Transverse colon (tissue), 4 donors: ENCODE data around the gene MTX2. TPM values are rescaled to one million over a fixed set of nuclear protein-coding genes. Genes with fewer than 3 reads are reported as not detected.

Experiments used
- DNase-seq: peaks from one replicate; pipeline ENCODE4 v3.0.0-alpha.2; 2019
- H3K27ac ChIP-seq, 4 donors: fragments of 200-600 bp; sonication (generic); 2 replicates each; pipeline ENCODE4 v1.5.1; 2016 to 2018; ENCODE audit warnings: inconsistent platforms in 4 of 4
- H3K27me3 ChIP-seq: fragments of 200-600 bp; sonication (generic); 2 replicates; pipeline ENCODE4 v1.5.1; 2017; ENCODE audit warnings: inconsistent platforms
- H3K36me3 ChIP-seq, 4 donors: fragments of 200-600 bp; sonication (generic); 2 replicates each; pipeline ENCODE4 v1.5.1; 2017 to 2019; ENCODE audit warnings: inconsistent platforms in 4 of 4
- H3K4me1 ChIP-seq, 4 donors: fragments of 200-600 bp; sonication (generic); 2 replicates each; pipeline ENCODE4 v1.5.1; 2017 to 2020; ENCODE audit warnings: inconsistent platforms in 4 of 4
- H3K4me3 ChIP-seq, 4 donors: fragments of 200-600 bp; sonication (generic); 1 replicate in 1 of 4; 2 replicates in 3 of 4; pipeline versions ENCODE4 v1.5.1 to v1.6.1; 2017 to 2019; ENCODE audit warnings: inconsistent platforms in 4 of 4
- H3K9me3 ChIP-seq, 2 donors: fragments of 200-600 bp; sonication (generic); 2 replicates each; pipeline ENCODE4 v1.5.1; 2017 to 2019; ENCODE audit warnings: inconsistent platforms in 2 of 2
- CTCF ChIP-seq, 5 experiments: fragments of 200-600 bp in 3 of 5; fragments of 450-650 bp in 2 of 5; sonication (generic) in 3 of 5; IDR thresholded peaks; 1 replicate in 2 of 5; 2 replicates in 3 of 5; pipeline ENCODE4 v1.5.1; 2016 to 2017; ENCODE audit warnings: antibody characterized with exemption in 5 of 5, inconsistent platforms in 3 of 5, mild to moderate bottlenecking in 2 of 5, moderate library complexity in 1 of 5
- EP300 ChIP-seq: sonication (generic); formaldehyde crosslinking; IDR thresholded peaks from one replicate; pipeline ENCODE4 v1.6.1; 2017; ENCODE audit warnings: antibody characterized with exemption, low read depth
- POLR2A ChIP-seq: fragments of 450-650 bp; IDR thresholded peaks from one replicate; pipeline ENCODE4 v1.6.1; 2016; ENCODE audit warnings: antibody characterized with exemption, mild to moderate bottlenecking, moderate library complexity
- POLR2AphosphoS5 ChIP-seq, 3 donors: sonication (generic); formaldehyde crosslinking; IDR thresholded peaks; one replicate each; pipeline ENCODE4 v1.6.1; 2016; ENCODE audit warnings: antibody characterized with exemption in 3 of 3
- WGBS, 2 donors: methylation state at CpG; one replicate each; pipeline ENCODE4 v1.1.5; 2018; ENCODE audit warnings: low coverage in 1 of 2; 5-methylcytosine and 5-hydroxymethylcytosine counted together
- in situ Hi-C, 4 donors: fragments of 200-750 bp; cut with MboI; loops; one replicate each; pipeline versions ENCODE4 v1.15.0 to v1.15.1; 2017; ENCODE audit warnings: low sequenced_read_pairs in 3 of 4, low pct_ligation_motif_present in 1 of 4, low pct_unique_long_range_greater_than_20kb in 1 of 4
- intact Hi-C: fragments of 100-400 bp; cut with DNase I; formaldehyde crosslinking; loops from one replicate; pipeline ENCODE4 v1.15.1; 2023; ENCODE audit warnings: low total_unique reads
- total RNA-seq, 4 donors: library from RNA; depleted of rRNA; stranded (reverse); fragments of >200 nt; gene quantifications; one replicate each; pipeline ENCODE4 v1.1.0, GENCODE V29; 2016

Gene MTX2
- total RNA-seq, 4 donors from 2014 or later = 3.8 to 43.6 (median 28.6) TPM

GRCh38 chr2:176284461-176285049 is 15.3 kb downstream of the MTX2 start:
- H3K4me3 ChIP-seq = no peak overlapping the region
- peaks cover 0 to 3% (median 0%) of the 10 kb centered on the region in 4 donors for H3K4me1 ChIP-seq

GRCh38 chr2:176285321-176285720 is 16.1 kb downstream of the MTX2 start:
- in situ Hi-C loops (no loop called here), intact Hi-C loops (no loop called here)
- Histone ChIP-seq H3K9me3 (no peaks in the 10 kb centered on the region), H3K27ac (no peak overlapping the region), H3K4me1 (peaks cover 0 to 3% (median 0%) of the 10 kb centered on the region in 4 donors), H3K27me3 (no peaks in the 10 kb centered on the region), H3K36me3 (no peaks in the 10 kb centered on the region), H3K4me3 (no peak overlapping the region)
- TF ChIP-seq POLR2A = no peak
- no peak for DNase-seq

More at GRCh38 chr2:176284461-176285049, 15.3 kb downstream of the MTX2 start:
- H3K27me3 ChIP-seq = no peaks in the 10 kb centered on the region
- 88 to 92% methylated on average over 1 of the region's 1 CpG for WGBS, 2 donors
- no peak for TF ChIP-seq EP300
- TF ChIP-seq POLR2AphosphoS5 (IDR thresholded peaks at IDR 0.05) = no peak
- no peak for TF ChIP-seq POLR2A
- TF ChIP-seq CTCF (IDR thresholded peaks at IDR 0.05) = no peak
- in situ Hi-C loops (no loop called here), intact Hi-C loops (no loop called here)
- no peaks in the 10 kb centered on the region for H3K9me3 ChIP-seq
- DNase-seq = no peak
- no peaks in the 10 kb centered on the region for H3K36me3 ChIP-seq
- no peak overlapping the region for H3K27ac ChIP-seq

- no peaks in the 10 kb centered on the region for H3K9me3 ChIP-seq
- intact Hi-C loops (no loop called here), in situ Hi-C loops (no loop called here)
- 52 to 72% methylated on average over 4 of the region's 4 CpGs for WGBS, 2 donors
- peaks cover 0 to 24% (median 5%) of the 10 kb centered on the region in 4 donors for H3K4me1 ChIP-seq
- H3K36me3 ChIP-seq = no peaks in the 10 kb centered on the region
- TF ChIP-seq CTCF (IDR thresholded peaks at IDR 0.05) (no peak), POLR2AphosphoS5 (IDR thresholded peaks at IDR 0.05) (no peak), EP300 (no peak), POLR2A (no peak)
- no peak for DNase-seq
- H3K27ac ChIP-seq = no peak overlapping the region
- H3K4me3 ChIP-seq = no peak overlapping the region
- no peaks in the 10 kb centered on the region for H3K27me3 ChIP-seq
Observed at GRCh38 chr2:176291335-176291734, 22.1 kb downstream of the MTX2 start.

- TF ChIP-seq POLR2A = no peak
- no peak for TF ChIP-seq POLR2AphosphoS5 (IDR thresholded peaks at IDR 0.05)
- TF ChIP-seq EP300 = no peak
- TF ChIP-seq CTCF (IDR thresholded peaks at IDR 0.05) = no peak
- H3K9me3 ChIP-seq = no peaks in the 10 kb centered on the region
- H3K27ac ChIP-seq = no peak overlapping the region
- H3K4me3 ChIP-seq = no peak overlapping the region
- DNase-seq = no peak
- intact Hi-C loops (no loop called here), in situ Hi-C loops (no loop called here)
- H3K36me3 ChIP-seq = no peaks in the 10 kb centered on the region
- H3K27me3 ChIP-seq = no peaks in the 10 kb centered on the region
- H3K4me1 ChIP-seq = peaks cover 0 to 28% (median 5%) of the 10 kb centered on the region in 4 donors
Observed at GRCh38 chr2:176291809-176292283, 22.6 kb downstream of the MTX2 start.

- H3K36me3 ChIP-seq = no peaks in the 10 kb centered on the region
- DNase-seq = no peak
- no peaks in the 10 kb centered on the region for H3K27me3 ChIP-seq
- H3K4me1 ChIP-seq = peaks cover 0 to 33% (median 7%) of the 10 kb centered on the region in 4 donors
- H3K4me3 ChIP-seq = no peak overlapping the region
- intact Hi-C loops = no loop called here
- H3K27ac ChIP-seq = no peak overlapping the region
- H3K9me3 ChIP-seq = no peaks in the 10 kb centered on the region
- no peak for TF ChIP-seq EP300
- no peak for TF ChIP-seq POLR2A
- TF ChIP-seq POLR2AphosphoS5 (IDR thresholded peaks at IDR 0.05) = no peak
- no peak for TF ChIP-seq CTCF (IDR thresholded peaks at IDR 0.05)
- in situ Hi-C loops = no loop called here
- WGBS, 2 donors = 93 to 95% methylated on average over 2 of the region's 2 CpGs
Observed at GRCh38 chr2:176292608-176293007, 23.4 kb downstream of the MTX2 start.
